SK-N-MC (cell line): ENCODE data around the gene ADPRM.

Experiments used
- EZH2 ChIP-seq: fragments of 200-600 bp; sonication (generic); IDR thresholded peaks from one replicate; pipeline ENCODE4 v1.6.1; 2017; ENCODE audit warnings: antibody characterized with exemption
- POLR2AphosphoS5 ChIP-seq: IDR thresholded peaks from 2 replicates; pipeline ENCODE4 v1.6.1; 2012; ENCODE audit warnings: mild to moderate bottlenecking, low read depth, low read length, borderline replicate concordance

DNA sequence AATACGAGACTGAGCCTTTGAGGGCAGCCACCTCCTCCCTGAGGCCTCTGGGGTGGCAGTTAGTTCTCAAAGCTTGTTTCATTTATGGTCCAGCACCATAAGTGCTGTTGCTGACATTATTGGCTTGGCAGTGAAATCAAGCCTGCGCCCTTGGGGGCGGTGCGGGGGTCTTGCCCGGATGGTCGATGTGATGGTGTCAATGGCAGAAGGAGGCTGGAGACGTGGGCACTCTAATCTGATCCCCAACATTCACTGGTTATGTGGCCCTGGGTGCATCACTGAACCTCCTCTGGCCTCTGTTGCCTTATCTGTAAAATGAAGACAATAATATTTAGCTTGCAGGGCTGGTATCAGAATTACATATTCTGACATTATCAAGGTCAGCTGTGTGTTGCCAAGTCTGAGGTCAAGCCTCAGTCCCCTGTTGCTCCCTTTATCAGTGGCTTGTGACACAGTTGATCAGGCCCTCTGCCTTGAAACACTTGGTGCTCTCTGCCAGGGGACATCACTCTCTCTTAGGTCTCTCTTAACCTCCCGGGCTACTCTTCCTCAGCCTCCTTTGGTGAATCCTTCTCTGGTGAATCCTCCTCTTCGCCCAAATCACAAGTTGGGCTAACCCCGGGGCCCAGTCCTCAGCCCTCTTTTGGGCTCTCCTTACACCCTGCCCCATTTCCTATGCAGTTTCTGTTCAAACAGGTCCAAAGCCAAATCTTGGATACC, 44.2 kb downstream of the ADPRM start:
- no peak for TF ChIP-seq POLR2AphosphoS5
- no peak for TF ChIP-seq EZH2
